H1 (cell line): Measurements from ENCODE around the gene LONRF2. TPM values are rescaled to one million over a fixed set of nuclear protein-coding genes. Genes with fewer than 3 reads are reported as not detected.

Experiments used
- CTCF ChIA-PET: fragments of 300-600 bp; sonication (Branson Sonifier 250); formaldehyde crosslinking; loops from one replicate; lab custom pipeline; 2021; ENCODE audit not compliant: partially characterized antibody; lab: Charles Lee
- POLR2A ChIA-PET: fragments of 300-600 bp; sonication (Branson Sonifier 250); formaldehyde crosslinking; loops from one replicate; lab custom pipeline; 2021; ENCODE audit warnings: inconsistent platforms; ENCODE audit not compliant: partially characterized antibody; lab: Charles Lee
- DNase-seq, 2 experiments: peaks; one replicate each; pipeline versions ENCODE4 v3.0.0 to v3.0.0-alpha.2; 2010 to 2022; ENCODE audit warnings: low spot score in 2 of 2, low read depth in 1 of 2, mixed read lengths in 1 of 2
- FAIRE-seq: peaks from 2 replicates; lab custom pipeline; 2011; peaks lifted over from hg19 to GRCh38; lab: Jason Lieb, UNC
- H2AFZ ChIP-seq: 2 replicates; pipeline ENCODE4 v1.8.1; 2012; ENCODE audit warnings: low read length, inconsistent platforms
- H2AK5ac ChIP-seq: 2 replicates; pipeline ENCODE4 v1.6.1; 2013; ENCODE audit warnings: low read depth, low read length
- H2BK120ac ChIP-seq: replicated peaks from 2 replicates; pipeline ENCODE3; 2013; ENCODE audit warnings: low read depth, low read length, inconsistent platforms
- H2BK12ac ChIP-seq: 2 replicates; pipeline ENCODE4 v1.6.1; 2013; ENCODE audit warnings: low read depth, low read length
- H2BK15ac ChIP-seq: 2 replicates; pipeline ENCODE4 v1.6.1; 2013; ENCODE audit warnings: low read length
- H2BK20ac ChIP-seq: 2 replicates; pipeline ENCODE4 v1.6.1; 2013; ENCODE audit warnings: low read length
- H2BK5ac ChIP-seq: 2 replicates; pipeline ENCODE4 v1.6.1; 2013; ENCODE audit warnings: low read depth, low read length
- H3K14ac ChIP-seq: 2 replicates; pipeline ENCODE4 v1.6.1; 2013; ENCODE audit warnings: inconsistent platforms; ENCODE audit not compliant: insufficient read length
- H3K18ac ChIP-seq: 2 replicates; pipeline ENCODE4 v1.6.1; 2013; ENCODE audit warnings: low read length; ENCODE audit errors: extremely low read depth
- H3K23ac ChIP-seq: 2 replicates; pipeline ENCODE4 v1.6.1; 2013; ENCODE audit warnings: inconsistent platforms; ENCODE audit not compliant: insufficient read length
- H3K23me2 ChIP-seq: 2 replicates; pipeline ENCODE4 v1.6.1; 2013; ENCODE audit warnings: low read depth, low read length
- H3K27ac ChIP-seq: 2 replicates; pipeline ENCODE4 v1.6.1; 2011; ENCODE audit warnings: low read depth, low read length, inconsistent platforms
- H3K27me3 ChIP-seq, 4 experiments: replicated peaks in 1 of 4; 1 replicate in 1 of 4; 2 replicates in 3 of 4; pipeline versions ENCODE4 v1.6.1 to v1.8.1; 2011 to 2013; ENCODE audit warnings: low read length in 3 of 4, mild to moderate bottlenecking in 3 of 4, inconsistent platforms in 2 of 4, mixed read lengths in 2 of 4, moderate library complexity in 1 of 4; ENCODE audit not compliant: control insufficient read depth in 3 of 4, insufficient read depth in 3 of 4; ENCODE audit errors: extremely low read depth in 1 of 4
- H3K36me3 ChIP-seq, 4 experiments: 2 replicates each; pipeline versions ENCODE4 v1.6.1 to v1.8.1; 2011 to 2013; ENCODE audit warnings: mild to moderate bottlenecking in 4 of 4, low read length in 3 of 4, moderate library complexity in 2 of 4, control low read depth in 1 of 4, inconsistent platforms in 1 of 4; ENCODE audit not compliant: insufficient read depth in 4 of 4, control insufficient read depth in 2 of 4
- H3K4ac ChIP-seq: replicated peaks from 2 replicates; pipeline ENCODE3; 2013; ENCODE audit warnings: low read length, low read depth, mixed read lengths, inconsistent platforms; ENCODE audit not compliant: insufficient read length
- H3K4me1 ChIP-seq, 4 experiments: replicated peaks in 1 of 4; 1 replicate in 1 of 4; 2 replicates in 3 of 4; pipeline versions ENCODE4 v1.6.1 to v1.8.1; 2011 to 2013; ENCODE audit warnings: low read length in 3 of 4, inconsistent platforms in 2 of 4, mixed read lengths in 1 of 4; ENCODE audit not compliant: insufficient read depth in 4 of 4, control insufficient read depth in 3 of 4
- H3K4me2 ChIP-seq, 2 experiments: 2 replicates each; pipeline versions ENCODE4 v1.6.1 to v1.8.1; 2011 to 2013; ENCODE audit warnings: low read depth in 2 of 2, low read length in 2 of 2, control low read depth in 1 of 2, inconsistent platforms in 1 of 2, mild to moderate bottlenecking in 1 of 2; ENCODE audit not compliant: insufficient read depth in 1 of 2
- H3K4me3 ChIP-seq, 4 experiments: fragments of 200-600, 300-600 bp in 1 of 4; sonication (generic), shearing (Covaris generic), sonication (Bioruptor Twin) in 1 of 4; 2 replicates each; pipeline versions ENCODE4 v1.5.1 to v1.8.1; 2011 to 2016; ENCODE audit warnings: low read length in 4 of 4, low read depth in 3 of 4, control low read depth in 2 of 4, inconsistent platforms in 2 of 4, mild to moderate bottlenecking in 2 of 4, mixed read lengths in 1 of 4, moderate library complexity in 1 of 4; ENCODE audit not compliant: insufficient read depth in 2 of 4; ENCODE audit errors: extremely low read depth in 1 of 4
- H3K56ac ChIP-seq: replicated peaks from 2 replicates; pipeline ENCODE3; 2013; ENCODE audit warnings: low read depth, mild to moderate bottlenecking, mixed read lengths, low read length, inconsistent platforms; ENCODE audit not compliant: insufficient read length
- H3K79me1 ChIP-seq: 2 replicates; pipeline ENCODE4 v1.6.1; 2013; ENCODE audit warnings: low read depth, low read length, control low read depth
- H3K79me2 ChIP-seq, 2 experiments: 2 replicates each; pipeline versions ENCODE4 v1.6.1 to v1.8.1; 2012 to 2013; ENCODE audit warnings: low read length in 2 of 2, mild to moderate bottlenecking in 2 of 2, inconsistent platforms in 1 of 2; ENCODE audit not compliant: insufficient read depth in 2 of 2, control insufficient read depth in 1 of 2
- H3K9ac ChIP-seq, 4 experiments: replicated peaks in 1 of 4; 1 replicate in 1 of 4; 2 replicates in 3 of 4; pipeline versions ENCODE4 v1.6.1 to v1.8.1; 2011 to 2013; ENCODE audit warnings: low read depth in 3 of 4, low read length in 3 of 4, control low read depth in 2 of 4, mild to moderate bottlenecking in 2 of 4, moderate library complexity in 2 of 4, inconsistent platforms in 1 of 4; ENCODE audit errors: extremely low read depth in 1 of 4
- H3K9me3 ChIP-seq, 2 experiments: 2 replicates each; pipeline versions ENCODE4 v1.6.1 to v1.8.1; 2012 to 2013; ENCODE audit warnings: mild to moderate bottlenecking in 2 of 2, moderate library complexity in 2 of 2, control low read depth in 1 of 2, inconsistent platforms in 1 of 2, low read depth in 1 of 2, low read length in 1 of 2, mixed read lengths in 1 of 2; ENCODE audit not compliant: insufficient read depth in 2 of 2
- H4K20me1 ChIP-seq, 2 experiments: replicated peaks in 1 of 2; 2 replicates each; pipeline versions ENCODE3 to v1.8.1; 2011 to 2013; ENCODE audit warnings: inconsistent platforms in 2 of 2, low read length in 2 of 2, mild to moderate bottlenecking in 1 of 2; ENCODE audit not compliant: insufficient read depth in 2 of 2, control insufficient read depth in 1 of 2
- H4K5ac ChIP-seq: 2 replicates; pipeline ENCODE4 v1.6.1; 2013; ENCODE audit warnings: low read length, low read depth, mixed read lengths, inconsistent platforms; ENCODE audit not compliant: insufficient read length
- H4K8ac ChIP-seq: 2 replicates; pipeline ENCODE4 v1.8.0; 2013; ENCODE audit warnings: mild to moderate bottlenecking, moderate library complexity, low read length, inconsistent platforms; ENCODE audit not compliant: insufficient read depth; ENCODE audit errors: extremely low read depth
- H4K91ac ChIP-seq: replicated peaks from 2 replicates; pipeline ENCODE3; 2013; ENCODE audit warnings: low read length, mixed read lengths, inconsistent platforms; ENCODE audit not compliant: insufficient read length
- ATF3 ChIP-seq: IDR thresholded peaks from 2 replicates; pipeline ENCODE4 v1.6.1; 2011; ENCODE audit warnings: low read depth, mild to moderate bottlenecking, low read length; ENCODE audit not compliant: insufficient read depth
- CBX8 ChIP-seq: fragments of 300-800, 300-1000 bp; sonication (generic); IDR thresholded peaks from 2 replicates; pipeline ENCODE4 v1.7.1; 2016; ENCODE audit warnings: low read depth, low read length, borderline replicate concordance
- CEBPB ChIP-seq: IDR thresholded peaks from 2 replicates; pipeline ENCODE4 v1.6.1; 2012; ENCODE audit warnings: low read depth, low read length
- GTF2F1 ChIP-seq: IDR thresholded peaks from 2 replicates; pipeline ENCODE4 v1.6.1; 2012; ENCODE audit warnings: low read depth, low read length, improper control_type of control experiment, borderline replicate concordance
- JUND ChIP-seq: IDR thresholded peaks from 2 replicates; pipeline ENCODE4 v1.6.1; 2011; ENCODE audit warnings: mild to moderate bottlenecking, improper control_type of control experiment, low read length
- RFX5 ChIP-seq: IDR thresholded peaks from 2 replicates; pipeline ENCODE4 v1.6.1; 2011; ENCODE audit warnings: low read depth, low read length, improper control_type of control experiment, borderline replicate concordance
- SIX5 ChIP-seq: IDR thresholded peaks from 2 replicates; pipeline ENCODE4 v1.6.1; 2011; ENCODE audit warnings: mild to moderate bottlenecking, low read depth, low read length
- TBP ChIP-seq: IDR thresholded peaks from 2 replicates; pipeline ENCODE4 v1.6.1; 2011; ENCODE audit warnings: low read depth, low read length, improper control_type of control experiment
- TCF12 ChIP-seq: IDR thresholded peaks from 2 replicates; pipeline ENCODE4 v1.6.1; 2011; ENCODE audit warnings: low read depth, mild to moderate bottlenecking, low read length
- YY1 ChIP-seq: IDR thresholded peaks from 2 replicates; pipeline ENCODE4 v1.6.1; 2011; ENCODE audit warnings: low read depth, mild to moderate bottlenecking, low read length
- WGBS, 2 experiments: shearing (Covaris generic) in 1 of 2; methylation state at CpG; one replicate each; pipeline versions ENCODE4 v1.1.6 to v1.1.7; 2013 to 2015; ENCODE audit warnings: low lambda C conversion rate in 2 of 2, mixed read lengths in 2 of 2, inconsistent platforms in 1 of 2, low coverage in 1 of 2, missing lambda C conversion rate in 1 of 2; ENCODE audit not compliant: insufficient replicate concordance in 2 of 2, insufficient coverage in 1 of 2, insufficient read length in 1 of 2; ENCODE audit errors: extremely low coverage in 1 of 2, missing lambda C conversion rate in 1 of 2; 5-methylcytosine and 5-hydroxymethylcytosine counted together
- polyA plus RNA-seq, 7 experiments: library from polyadenylated mRNA; depleted of rRNA in 3 of 7; stranded (reverse) in 5 of 7; unstranded in 2 of 7; fragments of >200 nt in 5 of 7; fragments of 200-250 nt in 2 of 7; gene quantifications; 1 replicate in 5 of 7; 2 replicates in 1 of 7; 4 replicates in 1 of 7; pipeline versions ENCODE4 v1.2.1 to v1.2.3, GENCODE V29; 2011 to 2013; ENCODE audit warnings: missing spikeins in 2 of 7, mixed read lengths in 2 of 7
- total RNA-seq: library from RNA; stranded (reverse); fragmentation: NEBNext Ultra II Directional; extraction: Animal tissue kit (Norgen Biotek cat#: 25700); gene quantifications from 2 replicates; pipeline ENCODE4 v1.2.1, GENCODE V29; 2021
- TF ChIP-seq, protein P1 (sequence below): IDR thresholded peaks from 2 replicates; pipeline ENCODE4 v1.6.1; 2011; ENCODE audit warnings: low read length, improper control_type of control experiment

Gene LONRF2
- total and polyA plus RNA-seq, 2 of the 8 experiments (the other 6 are each of a cell fraction or from before 2014, with no cell fraction given), result 0.24 to 0.74 TPM

DNA sequence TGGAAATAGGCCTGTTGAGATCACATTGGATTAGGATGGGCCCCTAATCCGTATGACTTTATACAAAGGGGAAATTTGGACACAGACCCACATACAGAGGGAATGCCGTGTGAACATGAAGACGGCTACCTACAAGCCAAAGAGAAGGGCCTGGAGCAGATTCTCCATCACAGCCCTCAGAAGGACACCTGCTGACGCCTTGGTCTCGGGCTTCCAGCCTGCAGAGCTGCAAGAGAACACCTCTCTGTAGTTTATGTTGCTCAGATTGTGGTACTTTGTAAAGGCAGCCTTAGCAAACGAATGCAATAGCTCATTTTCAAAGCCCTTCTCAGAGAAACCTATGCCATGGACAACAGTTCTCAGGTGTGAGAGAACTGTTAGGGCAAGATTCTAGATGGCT lies 86.1 kb downstream of the LONRF2 start:
- H3K27ac ChIP-seq, result no peak overlapping the region
- H3K14ac ChIP-seq, result no peak overlapping the region
- H3K4ac ChIP-seq, result no peak overlapping the region
- ChIA-PET CTCF (interaction anchor here (1.0 to 3.9 kb wide), 5 partner anchors 10 to 371 kb away, joined by 3 to 19 read pairs (median 3); no protein-coding TSS in a partner anchor), POLR2A (no interaction called here)
- WGBS, 2 experiments, result 90% methylated on average over 6 of the region's 6 CpGs; no CpG with 5 or more reads in 1 of the 2 experiments
- no peak overlapping the region for H3K56ac ChIP-seq
- no peak overlapping the region for H2AFZ ChIP-seq
- no peak overlapping the region for H2BK15ac ChIP-seq
- H4K91ac ChIP-seq, result no peak overlapping the region
- H3K27me3 ChIP-seq, result peaks cover 0 to 2% (median under 1%) of the 10 kb centered on the region in 4 experiments; a peak in 1 of 7 replicates
- no peak overlapping the region for H3K18ac ChIP-seq
- H3K79me2 ChIP-seq, result no peaks in the 10 kb centered on the region
- no peak overlapping the region for H2BK5ac ChIP-seq
- no peak overlapping the region for H3K4me2 ChIP-seq
- H2BK120ac ChIP-seq, result no peak overlapping the region
- H3K4me3 ChIP-seq, result no peak overlapping the region
- TF ChIP-seq CEBPB, result no peak
- no peak for TF ChIP-seq TCF12
- TF ChIP-seq, protein P1, sequence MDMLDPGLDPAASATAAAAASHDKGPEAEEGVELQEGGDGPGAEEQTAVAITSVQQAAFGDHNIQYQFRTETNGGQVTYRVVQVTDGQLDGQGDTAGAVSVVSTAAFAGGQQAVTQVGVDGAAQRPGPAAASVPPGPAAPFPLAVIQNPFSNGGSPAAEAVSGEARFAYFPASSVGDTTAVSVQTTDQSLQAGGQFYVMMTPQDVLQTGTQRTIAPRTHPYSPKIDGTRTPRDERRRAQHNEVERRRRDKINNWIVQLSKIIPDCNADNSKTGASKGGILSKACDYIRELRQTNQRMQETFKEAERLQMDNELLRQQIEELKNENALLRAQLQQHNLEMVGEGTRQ, result no peak
- no peak for TF ChIP-seq YY1
- TF ChIP-seq CBX8, result no peak
- no peak for TF ChIP-seq RFX5
- TF ChIP-seq SIX5, result no peak
- no peak for TF ChIP-seq TBP
- no peak for TF ChIP-seq ATF3
- TF ChIP-seq JUND, result no peak
- TF ChIP-seq GTF2F1, result no peak
- no peaks in the 10 kb centered on the region for H3K79me1 ChIP-seq
- FAIRE-seq (no peak), DNase-seq (no peak)
- H2AK5ac ChIP-seq, result no peak overlapping the region
- no peak overlapping the region for H3K9ac ChIP-seq
- H4K20me1 ChIP-seq, result no peaks in the 10 kb centered on the region
- no peak overlapping the region for H3K23ac ChIP-seq
- no peak overlapping the region for H2BK12ac ChIP-seq
- H3K9me3 ChIP-seq, result no peaks in the 10 kb centered on the region
- H3K23me2 ChIP-seq, result no peaks in the 10 kb centered on the region
- no peaks in the 10 kb centered on the region for H3K36me3 ChIP-seq
- H3K4me1 ChIP-seq, result peaks cover 0 to 9% (median 5%) of the 10 kb centered on the region in 4 experiments; a peak in 5 of 7 replicates
- H4K8ac ChIP-seq, result no peak overlapping the region
- no peak overlapping the region for H4K5ac ChIP-seq
- H2BK20ac ChIP-seq, result no peak overlapping the region
